Stimulated activated CD8-positive, alpha-beta memory T cell treated with anti-CD3 and anti-CD28 coated beads, Interleukin-15, amount 100 ng/mL, for 48 hours (primary cell): ENCODE measurements around the gene FHOD3.

ENCODE experiments used
- DNase-seq, 2 donors: peaks; one replicate each; pipeline ENCODE4 v3.0.0-alpha.2; 2020; ENCODE audit warnings: low read depth in 2 of 2

FHOD3 gene

DNA sequence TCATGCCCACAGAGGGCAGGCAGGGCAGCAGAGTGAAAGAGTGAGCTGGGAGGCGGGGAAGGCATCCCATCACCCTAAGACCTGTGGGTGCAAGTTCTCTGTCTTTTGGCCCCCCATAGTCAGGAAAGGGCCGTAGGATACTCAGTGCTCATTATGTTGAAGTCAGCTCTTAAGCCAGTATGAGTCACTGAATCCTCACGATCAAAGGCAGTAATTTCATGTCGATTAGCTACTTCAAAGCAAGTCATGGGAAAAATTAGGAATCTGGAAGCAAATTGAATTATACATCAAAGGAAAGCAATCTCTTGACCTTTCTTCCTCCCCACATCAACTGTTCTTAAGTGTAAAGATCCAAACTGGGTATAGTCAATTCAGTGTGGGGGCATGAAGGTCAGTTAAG lies 178.9 kb downstream of the FHOD3 start:
- DNase-seq, result no peak

DNA sequence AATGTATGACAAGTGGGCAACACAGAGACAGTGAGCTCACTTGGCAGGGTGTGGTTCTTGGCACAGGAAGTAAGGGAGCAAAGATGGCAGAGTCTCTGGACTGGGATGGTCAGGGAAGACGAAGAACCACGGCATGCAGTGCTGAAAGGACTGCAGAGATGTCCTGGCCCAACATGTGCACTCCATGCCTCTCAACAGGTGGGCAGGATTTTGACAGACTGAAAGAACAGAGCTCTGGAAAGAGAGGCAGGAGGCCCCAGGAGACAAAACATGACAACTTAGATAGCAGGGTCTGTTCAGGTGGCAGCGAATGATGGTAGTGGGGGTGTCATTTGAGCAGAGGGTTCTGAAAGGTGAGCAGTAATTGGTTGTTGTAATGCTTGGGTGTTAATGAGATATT lies 180.3 kb downstream of the FHOD3 start:
- no peak for DNase-seq

- no peak for DNase-seq
Measured at GRCh38 chr18:36481201-36481657, 183.7 kb downstream of the FHOD3 start.

DNA sequence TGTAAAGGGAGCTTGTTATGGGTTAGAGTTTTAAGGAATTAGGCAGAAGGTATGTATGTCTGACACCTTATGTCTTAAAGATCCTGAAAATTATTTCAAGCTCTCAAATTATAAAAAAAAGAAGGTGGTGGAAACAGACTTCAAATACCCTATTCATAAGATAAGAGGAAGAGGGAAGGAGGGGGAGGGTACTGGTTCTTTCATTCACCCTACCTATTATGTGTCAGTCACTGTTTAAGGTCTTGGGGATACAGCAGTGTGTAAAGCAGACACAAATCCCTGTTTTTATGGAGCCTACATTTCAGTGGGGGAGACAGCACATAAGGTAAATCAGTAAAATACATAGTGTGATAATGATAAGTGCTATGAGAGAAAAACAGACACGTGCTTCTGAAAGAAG lies 184.4 kb downstream of the FHOD3 start:
- DNase-seq, result no peak

DNA sequence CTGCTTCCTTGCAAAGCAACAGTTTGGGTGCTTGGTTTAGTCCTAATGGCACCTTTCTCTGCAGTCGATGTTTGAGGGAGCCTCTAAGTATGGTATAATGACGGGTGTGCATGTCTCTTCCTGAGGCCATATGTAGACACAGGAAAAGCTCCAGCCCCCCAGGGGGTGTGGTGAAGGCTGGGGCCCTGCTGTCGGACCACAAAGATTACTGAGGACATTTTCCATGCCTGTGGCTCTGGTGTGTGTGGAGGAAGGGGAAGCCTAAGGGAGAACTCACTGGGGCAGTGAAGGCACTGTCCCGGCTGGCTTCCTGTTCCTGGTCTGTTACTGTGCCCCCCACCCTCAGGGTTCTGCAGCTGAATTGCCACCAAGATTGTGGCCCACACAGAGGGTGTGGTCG lies 187.1 kb downstream of the FHOD3 start:
- no peak for DNase-seq

DNA sequence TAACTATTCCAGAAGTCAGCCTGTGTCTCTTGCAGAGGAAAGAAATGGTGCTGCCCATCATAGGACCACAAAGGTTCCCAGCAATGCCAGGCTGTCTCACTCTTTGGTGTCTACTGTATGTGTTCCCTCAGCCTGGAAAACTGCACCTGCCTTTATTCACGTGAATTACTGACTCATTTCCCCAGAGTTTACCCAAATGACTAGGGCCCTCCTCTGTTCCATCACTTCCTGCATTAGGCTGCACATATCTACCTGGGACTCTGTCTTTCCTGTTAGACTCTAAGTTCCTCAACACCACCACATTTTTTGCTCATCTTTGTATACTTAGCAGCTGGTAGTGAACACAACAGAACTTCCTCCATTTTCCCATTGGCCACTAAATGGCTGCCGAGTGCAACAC lies 188.3 kb downstream of the FHOD3 start:
- no peak for DNase-seq

GRCh38 chr18:36488131-36488530 lies 190.6 kb downstream of the FHOD3 start:
- no peak for DNase-seq

- no peak for DNase-seq
Measured at GRCh38 chr18:36490897-36491296, 193.4 kb downstream of the FHOD3 start.

DNA sequence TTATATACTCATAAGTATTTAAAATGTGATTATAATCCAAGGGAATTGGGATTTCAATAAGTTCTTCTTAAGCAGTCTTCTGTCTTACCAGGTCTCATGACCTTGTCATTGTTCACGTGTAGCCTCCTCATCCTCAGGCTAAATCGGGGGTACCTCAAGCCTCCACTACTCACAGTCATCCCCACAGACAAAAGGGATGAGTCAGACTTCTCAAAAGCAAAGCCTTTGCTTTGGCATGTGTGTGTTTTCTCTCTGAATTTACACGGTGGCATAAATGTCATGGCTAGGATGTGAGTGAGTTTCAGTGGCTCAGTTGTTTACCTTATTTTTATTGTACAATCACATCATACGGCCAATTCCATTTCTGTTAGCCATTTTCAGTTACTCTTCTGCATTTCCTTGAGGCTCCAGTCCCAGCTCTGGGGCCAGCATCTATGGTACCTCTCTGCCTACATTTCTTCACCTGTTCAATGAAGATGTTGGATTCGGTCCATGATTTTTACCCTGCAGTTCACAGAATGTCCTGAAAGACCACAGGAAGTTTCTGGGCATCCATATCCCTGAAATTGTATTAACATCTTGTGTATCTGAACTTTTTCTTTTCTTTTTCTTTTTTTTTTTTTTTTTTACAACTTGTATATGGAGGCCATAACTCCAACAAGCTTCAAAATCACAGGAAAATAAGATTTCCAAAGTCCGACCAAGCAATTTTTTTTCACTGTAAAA lies 195.3 kb downstream of the FHOD3 start:
- DNase-seq, result no peak

DNA sequence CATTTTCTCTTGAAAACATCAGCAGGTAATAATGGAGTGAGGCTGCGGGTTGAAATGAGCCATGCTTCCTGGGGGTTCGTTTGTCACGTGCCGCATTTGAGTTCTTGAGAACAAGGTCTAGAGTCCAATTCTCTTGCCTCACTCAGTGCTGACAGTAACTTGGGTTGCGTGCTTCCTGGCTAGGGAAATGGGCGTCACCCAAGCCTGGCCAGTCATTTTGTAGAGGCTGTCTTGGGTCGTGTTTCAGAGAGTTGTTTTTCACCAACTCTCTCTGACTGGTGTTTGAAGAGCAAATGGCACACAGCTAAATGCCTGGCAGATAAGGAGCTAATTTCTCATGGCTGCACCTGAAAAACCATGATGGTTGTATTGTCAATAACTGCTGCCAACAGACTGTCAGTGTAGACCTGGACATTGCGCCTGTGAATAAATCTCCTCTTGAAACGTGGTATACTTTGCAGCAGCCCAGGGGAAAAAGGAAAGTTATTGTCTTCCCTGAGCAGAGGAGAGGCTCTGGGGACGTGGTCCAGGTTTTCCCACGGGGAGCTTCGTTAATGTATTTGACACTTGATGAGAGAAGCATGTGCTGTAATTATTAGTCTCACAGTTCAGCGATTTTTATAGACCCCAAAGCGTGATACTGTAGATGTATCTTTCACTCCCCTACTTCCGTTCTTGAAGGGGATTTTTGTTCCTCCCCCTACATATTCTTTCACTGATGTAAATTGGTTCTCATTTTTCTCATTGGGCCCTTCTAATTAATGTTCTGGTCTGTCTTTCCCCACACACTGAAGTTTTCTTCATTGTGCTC lies 196.0 kb downstream of the FHOD3 start:
- no peak for DNase-seq

DNA sequence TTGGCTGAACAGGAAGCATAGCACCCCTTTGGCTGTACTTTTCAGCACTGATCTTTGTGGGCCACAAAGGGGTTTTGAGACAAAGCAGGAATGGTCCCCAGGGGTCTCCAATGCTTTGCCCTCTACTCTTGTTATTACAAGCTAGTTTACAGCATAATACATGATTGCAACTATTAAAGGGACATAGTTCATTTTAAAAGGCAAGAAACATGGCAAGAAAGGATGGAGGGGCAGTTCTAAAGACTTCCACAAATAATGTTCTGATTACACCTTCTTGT lies 196.6 kb downstream of the FHOD3 start:
- no peak for DNase-seq

DNA sequence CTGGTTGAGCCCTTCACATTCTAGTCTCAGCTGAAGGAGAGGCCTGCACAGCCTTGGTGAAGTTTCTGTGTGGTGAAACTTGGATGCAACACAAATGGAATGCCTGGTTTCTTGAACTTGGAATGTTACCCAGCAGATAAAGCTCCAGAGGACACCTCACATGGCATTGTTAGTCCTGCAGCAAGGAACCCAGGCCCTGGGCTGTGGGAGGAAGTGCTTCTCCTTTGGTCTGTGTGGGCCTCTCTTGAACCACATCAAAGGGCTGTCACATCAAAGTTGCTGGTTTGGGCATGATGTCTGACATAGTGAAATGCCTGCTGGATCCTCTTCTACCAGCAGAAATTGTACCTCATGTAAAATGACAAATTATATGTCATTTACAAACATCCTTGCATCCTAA lies 198.5 kb downstream of the FHOD3 start:
- no peak for DNase-seq

DNA sequence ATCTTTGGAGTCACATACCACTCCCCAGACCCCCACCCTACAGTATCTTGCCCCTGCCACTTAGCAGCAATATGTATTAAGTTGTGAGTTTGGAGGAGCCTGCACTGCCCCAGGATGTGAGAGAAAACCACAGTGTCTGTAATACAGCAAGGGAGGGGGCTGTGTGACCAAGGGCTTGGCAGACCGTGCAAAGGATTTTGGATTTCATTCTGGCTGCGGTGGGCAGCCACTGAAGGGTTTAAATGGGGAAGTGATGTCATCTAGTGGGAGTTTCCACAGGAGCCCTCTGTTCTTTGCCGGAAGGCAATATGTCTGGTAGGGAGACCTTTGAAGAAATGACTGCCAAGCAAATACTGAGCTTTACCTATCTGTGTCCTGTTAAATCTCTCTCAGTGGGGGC lies 202.4 kb downstream of the FHOD3 start:
- DNase-seq, result no peak

GRCh38 chr18:36501100-36501499 lies 203.6 kb downstream of the FHOD3 start:
- DNase-seq, result no peak

DNA sequence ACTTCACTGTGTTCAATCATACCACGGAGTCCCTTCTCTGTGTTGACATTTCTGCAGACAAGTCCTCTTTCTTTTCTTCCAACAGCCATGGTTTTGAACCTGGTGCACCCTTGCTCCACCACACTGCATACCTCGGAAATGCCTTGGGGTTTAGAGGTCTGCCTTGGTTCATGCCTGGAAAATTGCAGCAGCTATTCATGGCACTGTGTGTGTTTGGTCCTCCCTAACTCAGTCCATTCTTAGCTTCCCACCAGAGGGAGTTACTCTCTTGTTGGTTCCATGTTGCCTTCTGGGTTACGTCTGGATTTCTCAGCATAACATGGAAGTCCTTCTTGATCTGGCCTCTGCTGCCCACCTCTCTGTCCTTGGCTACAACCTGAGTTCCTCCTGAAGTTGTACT lies 206.0 kb downstream of the FHOD3 start:
- DNase-seq, result no peak

- no peak for DNase-seq
Measured at GRCh38 chr18:36504928-36505327, 207.4 kb downstream of the FHOD3 start.

GRCh38 chr18:36505665-36506064 lies 208.2 kb downstream of the FHOD3 start:
- DNase-seq, result no peak

- DNase-seq, result no peak
Measured at GRCh38 chr18:36509646-36510197, 212.2 kb downstream of the FHOD3 start.

- no peak for DNase-seq
Measured at GRCh38 chr18:36511791-36512352, 214.4 kb downstream of the FHOD3 start.

DNA sequence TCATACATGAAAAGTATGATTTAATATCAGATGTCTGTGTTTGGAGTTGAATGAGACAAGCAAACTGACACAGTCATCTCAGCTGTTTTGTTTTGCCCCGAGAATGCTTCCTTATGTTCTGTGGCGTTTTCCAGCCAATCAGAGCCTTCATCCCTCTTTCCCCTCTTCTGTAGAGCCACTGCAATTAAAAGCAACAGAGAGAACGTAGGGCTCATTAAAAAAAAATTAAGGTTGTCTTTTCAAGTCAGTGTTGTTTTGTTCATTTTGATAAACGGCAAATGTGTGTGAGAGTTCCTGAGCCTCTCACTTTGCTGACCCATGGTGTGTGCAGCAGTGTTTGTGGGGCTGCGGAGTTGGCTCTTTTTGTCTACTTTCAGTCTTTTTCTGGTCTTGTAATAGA lies 216.0 kb downstream of the FHOD3 start:
- no peak for DNase-seq

GRCh38 chr18:36514778-36515177 lies 217.3 kb downstream of the FHOD3 start:
- DNase-seq, result no peak

DNA sequence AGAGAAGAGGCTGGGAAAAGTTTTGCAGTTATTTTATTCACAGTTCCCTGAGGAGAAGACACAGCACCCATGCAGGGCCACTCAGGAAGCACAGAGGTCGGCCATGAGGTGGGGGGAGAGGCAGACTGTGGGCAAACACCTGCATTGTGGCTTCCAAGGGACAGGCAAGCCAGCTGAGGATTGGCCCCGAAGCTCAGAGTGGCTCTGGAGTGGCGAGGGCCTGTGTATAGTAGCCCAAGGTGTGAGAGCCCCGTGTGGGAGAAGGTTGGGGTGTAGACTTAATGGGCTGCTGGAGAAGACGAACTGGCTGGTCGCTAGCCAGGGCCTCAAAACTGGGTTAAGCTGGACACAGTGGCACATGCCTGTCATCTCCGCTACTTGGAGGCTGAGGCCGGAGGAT lies 218.7 kb downstream of the FHOD3 start:
- DNase-seq, result no peak

GRCh38 chr18:36516726-36517125 lies 219.2 kb downstream of the FHOD3 start:
- no peak for DNase-seq
